Posterior cingulate gyrus (tissue), 11 donors: Measurements from ENCODE around the gene PZP.
"Not testable (repeated sequence)": the region's sequence is repeated elsewhere in the genome, so short reads cannot be mapped to it uniquely, and the experiment has no call there.

ENCODE experiments used
- DNase-seq, 10 donors: peaks; one replicate each; pipeline versions ENCODE4 v3.0.0 to v3.0.0-alpha.2; 2020 to 2021; ENCODE audit warnings: mixed read lengths in 3 of 10
- intact Hi-C: fragments of 100-400 bp; cut with DNase I; formaldehyde crosslinking; loops from one replicate; pipeline ENCODE4 v1.15.1; 2023

The PZP gene

DNA sequence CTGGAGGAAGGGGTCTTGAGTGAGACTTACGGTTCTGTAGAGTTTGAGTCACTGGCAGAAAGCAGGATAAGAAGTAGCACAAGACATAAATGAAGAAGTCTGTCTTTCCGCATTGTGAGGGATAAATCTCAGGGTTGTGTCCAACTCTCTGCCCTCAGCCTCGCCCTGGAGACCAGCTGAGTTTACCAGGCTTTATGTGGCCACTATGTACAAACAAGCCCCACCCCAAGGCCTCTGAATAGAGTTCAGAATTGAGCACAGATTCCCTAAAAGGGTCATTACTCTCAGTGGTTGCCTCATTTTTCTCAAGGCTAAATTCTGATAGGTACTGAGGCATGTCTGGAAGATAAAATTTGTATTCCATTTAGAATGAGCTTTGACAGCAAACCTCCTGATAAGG lies at the start of gene PZP:
Gene PZP (minus strand): TSS at position 167 of the 400 bp plus-strand sequence. CDS start 54 bp downstream, at position 113.
- no peak for DNase-seq
- intact Hi-C loops = no loop called here

DNA sequence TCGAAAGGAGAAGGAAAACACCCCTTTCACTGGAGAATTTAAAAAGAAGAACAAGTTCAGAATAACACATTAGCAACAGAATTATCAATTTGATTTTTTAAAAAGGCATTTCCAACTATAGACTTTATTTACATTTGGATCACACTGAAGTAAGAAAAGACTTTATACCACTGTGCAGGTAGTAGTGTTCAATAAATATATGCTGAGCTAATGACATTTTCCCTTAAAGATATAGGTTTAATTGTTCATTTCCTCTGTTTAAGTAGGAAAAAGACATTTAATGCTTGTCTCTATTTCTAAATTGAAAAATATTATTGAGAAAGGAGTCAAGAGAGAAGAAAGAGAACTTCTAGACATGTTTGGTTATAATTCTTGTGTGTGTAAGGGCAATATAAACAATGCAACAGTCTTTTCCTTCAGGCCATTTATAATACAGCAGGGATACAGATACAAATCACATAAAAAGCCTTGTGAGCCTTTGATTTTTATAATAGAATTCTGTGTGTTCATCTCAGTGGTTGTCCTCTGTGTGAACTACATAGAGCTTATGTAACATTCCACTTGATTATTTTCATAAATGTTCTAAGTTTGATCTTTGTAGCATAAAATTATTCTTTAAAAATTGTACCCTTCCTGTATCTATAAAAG lies 48.7 kb upstream of the PZP start:
- intact Hi-C loops = no loop called here
- no peak for DNase-seq

DNA sequence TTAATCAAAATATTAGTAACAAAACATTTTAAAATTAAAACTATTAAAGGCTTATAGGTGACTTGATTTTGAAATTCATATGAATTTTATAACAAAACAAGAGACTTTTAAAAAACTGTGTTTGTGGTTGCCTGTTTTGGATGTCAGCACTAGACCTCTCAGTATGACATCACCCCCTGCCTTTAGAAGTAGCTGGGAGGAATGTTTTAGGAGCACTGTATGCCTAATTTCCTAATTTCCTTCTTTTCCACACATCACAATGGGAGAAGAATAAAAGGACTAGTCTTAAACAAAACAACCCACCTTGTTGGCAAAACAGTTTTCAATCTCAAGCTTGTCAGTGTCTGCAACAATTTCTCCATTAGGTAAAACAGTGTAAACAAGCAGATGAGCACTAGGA lies 48.1 kb upstream of the PZP start:
- intact Hi-C loops = no loop called here
- no peak for DNase-seq

DNA sequence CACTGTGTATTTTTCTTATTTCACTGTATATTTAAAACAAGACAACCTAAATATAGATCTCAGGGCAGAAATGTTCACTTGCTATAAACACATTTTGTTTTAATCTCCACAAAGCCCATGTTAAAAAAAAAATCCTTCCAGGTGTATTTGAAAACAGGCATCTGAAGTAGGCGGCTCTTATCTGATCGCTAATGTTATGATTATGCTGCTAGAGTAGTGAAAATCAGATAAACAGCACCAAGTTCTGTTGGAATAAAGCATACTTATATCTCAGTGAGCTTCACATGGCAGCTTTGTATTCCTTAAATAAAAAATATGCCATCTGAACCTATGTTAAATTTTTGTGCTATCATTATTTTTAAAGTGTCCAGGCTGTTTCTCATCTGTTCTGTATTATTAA lies 47.6 kb upstream of the PZP start:
- intact Hi-C loops = no loop called here

DNA sequence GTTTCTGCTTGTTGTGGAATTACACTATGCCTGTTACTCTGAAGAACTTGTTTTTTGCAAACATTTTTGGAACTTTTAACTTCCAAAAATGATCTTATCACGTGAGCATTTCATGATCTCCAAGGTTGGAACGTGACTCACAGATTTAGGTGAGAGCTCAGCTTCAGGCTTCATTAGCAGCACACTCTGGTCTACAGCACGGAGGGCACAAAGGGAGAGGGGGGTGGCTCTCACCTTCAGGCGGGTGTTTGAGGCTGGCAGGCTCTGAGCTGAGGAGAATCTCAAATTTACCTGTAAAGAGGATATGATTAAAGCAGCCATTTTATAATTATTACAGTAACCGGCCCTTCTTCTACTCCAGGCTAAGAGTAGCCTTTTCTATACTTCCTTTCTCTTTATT lies 45.3 kb upstream of the PZP start:
- no peak for DNase-seq
- intact Hi-C loops = no loop called here

More for the DNA sequence above, 47.6 kb upstream of the PZP start:
- DNase-seq = no peak

DNA sequence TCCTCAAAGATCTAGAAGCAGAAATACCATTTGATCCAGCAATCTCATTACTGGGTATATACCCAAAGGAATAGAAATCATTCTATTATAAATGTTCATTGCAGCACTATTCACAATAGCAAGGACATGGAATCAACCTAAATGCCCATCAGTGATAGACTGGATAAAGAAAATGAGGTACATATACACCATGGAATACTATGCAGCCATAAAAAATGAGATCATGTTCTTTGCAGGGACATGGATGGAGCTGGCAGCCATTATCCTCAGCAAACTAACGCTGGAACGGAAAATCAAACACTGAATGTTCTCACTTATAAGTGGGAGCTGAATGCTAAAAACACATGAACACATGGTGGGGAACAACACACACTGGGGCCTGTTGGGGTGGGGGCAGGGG lies 44.6 kb upstream of the PZP start:
- DNase-seq, intact Hi-C loops: not testable (repeated sequence)

DNA sequence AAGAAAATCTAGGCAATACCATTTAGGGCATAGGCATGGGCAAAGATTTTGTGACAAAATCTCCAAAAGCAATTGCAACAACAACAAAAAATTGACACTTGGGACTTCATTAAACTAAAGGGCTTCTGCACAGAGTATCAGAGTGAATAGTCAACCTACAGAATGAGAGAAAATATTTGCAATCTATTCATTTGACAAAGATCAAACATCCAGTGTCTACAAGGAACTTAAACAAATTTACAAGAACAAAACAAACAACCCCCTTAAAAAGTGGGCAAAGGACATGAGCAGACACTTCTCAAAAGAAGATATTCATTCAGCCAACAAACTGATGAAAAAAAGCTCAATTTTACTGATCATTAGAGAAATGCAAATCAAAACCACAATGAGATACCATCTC lies 44.1 kb upstream of the PZP start:
- no peak for DNase-seq
- intact Hi-C loops = no loop called here

DNA sequence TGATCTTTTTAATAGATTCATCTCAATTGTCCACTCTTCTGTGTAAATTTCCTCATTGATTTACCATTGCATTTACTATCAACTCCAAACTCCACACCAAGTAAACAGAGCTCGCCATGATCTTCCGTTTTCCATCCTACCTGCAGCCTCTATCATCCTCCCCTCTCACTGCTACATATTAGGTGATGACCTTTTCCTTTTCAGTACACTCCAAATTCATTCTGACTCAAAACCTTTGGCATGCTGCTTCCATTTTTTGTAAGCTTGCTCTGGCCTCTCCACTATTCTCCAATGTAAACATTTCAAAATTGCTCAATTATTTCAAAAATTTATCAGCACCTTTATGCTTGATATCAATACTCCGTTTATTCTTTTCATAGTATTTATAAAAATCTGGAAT lies 40.2 kb upstream of the PZP start:
- no peak for DNase-seq
- intact Hi-C loops = no loop called here

DNA sequence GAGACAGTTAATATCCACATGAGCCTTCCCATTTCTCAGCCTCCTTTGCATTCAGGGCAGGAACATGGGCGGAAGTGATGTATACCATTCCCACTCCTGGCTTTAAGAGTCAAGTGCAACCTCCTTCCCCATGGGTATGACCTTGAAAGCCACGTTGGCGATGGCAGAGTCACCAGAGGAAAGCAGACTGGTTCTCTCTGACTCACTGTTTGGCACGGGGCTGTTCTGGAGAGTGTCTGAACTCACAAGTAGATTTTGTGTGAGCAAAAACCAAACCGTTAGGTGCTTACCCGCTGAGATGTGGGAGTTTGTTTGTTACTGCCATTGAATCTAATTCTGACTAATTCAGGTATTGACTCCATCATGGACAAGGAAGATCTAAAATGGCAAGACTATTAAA lies 36.7 kb upstream of the PZP start:
- DNase-seq = peak in 4 of 10 donors; percentile 10 to 77 (median 22)
- intact Hi-C loops = no loop called here

DNA sequence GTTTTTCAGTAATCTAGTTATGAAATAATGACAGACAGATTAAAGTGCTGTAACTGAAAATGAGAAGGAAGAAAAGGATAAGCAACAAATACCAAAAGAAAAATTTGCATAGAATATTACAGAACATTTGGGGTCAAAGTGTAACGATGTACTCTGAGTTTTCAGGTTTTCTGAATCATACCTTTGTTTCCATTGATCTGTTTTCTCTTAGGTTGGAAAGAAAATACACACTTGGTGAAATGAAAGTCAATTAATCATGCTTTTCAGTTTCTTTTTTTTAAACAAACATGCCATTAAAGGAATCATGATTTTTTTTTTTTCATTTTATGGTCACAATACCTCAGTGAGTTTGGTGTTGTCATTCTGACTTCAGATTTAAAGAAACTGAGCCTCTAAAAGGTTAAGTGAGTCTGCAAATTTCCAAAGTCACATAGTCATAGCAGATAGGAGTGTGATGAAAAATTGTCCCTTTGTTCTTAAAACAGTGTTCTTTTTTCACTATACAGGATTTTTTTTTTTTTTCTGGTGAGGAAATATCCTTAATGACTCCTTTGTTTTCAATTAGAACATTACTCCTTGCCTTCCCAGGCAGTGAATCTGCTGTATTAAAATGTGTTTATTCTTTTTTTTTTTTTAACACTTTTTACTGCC lies 35.9 kb upstream of the PZP start:
- no peak for DNase-seq
- intact Hi-C loops = no loop called here

DNA sequence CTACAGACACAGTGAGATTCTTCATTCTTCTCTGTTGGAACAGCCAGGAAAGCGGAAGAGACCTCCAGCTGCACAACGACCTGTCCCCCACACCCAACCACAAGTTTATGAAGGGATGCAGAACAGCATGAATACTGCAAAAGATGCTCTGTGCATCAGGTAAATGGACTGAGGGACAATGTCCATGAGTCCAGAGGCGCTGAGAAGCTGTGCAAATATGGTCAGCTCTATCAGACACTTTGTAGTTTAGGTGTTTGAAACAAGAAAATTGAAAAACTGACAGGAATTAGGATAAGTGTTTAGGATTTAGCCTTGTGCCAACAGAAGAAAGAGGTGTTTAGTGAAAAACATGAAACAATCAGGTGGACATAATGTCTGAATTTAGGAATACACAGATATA lies 33.1 kb upstream of the PZP start:
- intact Hi-C loops = no loop called here
- no peak for DNase-seq

DNA sequence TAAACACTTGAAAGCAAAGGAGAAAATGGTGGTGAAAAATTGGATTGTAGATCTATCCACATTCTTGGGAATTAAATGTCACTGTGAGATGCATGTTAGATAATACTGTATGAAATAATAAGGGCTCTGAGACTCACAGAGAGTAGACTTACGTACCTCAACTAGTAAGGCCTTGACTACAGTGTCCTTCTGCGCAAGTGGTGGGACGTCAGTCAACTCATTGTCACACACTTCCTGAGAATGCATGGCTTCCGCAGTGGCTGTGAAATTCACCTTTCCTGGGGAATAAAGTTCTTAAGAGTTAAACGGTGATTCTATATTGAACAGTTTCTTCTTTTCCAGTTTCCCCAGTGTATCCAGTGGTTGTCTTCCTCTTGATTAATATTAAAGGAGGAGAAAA lies 32.6 kb upstream of the PZP start:
- intact Hi-C loops = no loop called here

DNA sequence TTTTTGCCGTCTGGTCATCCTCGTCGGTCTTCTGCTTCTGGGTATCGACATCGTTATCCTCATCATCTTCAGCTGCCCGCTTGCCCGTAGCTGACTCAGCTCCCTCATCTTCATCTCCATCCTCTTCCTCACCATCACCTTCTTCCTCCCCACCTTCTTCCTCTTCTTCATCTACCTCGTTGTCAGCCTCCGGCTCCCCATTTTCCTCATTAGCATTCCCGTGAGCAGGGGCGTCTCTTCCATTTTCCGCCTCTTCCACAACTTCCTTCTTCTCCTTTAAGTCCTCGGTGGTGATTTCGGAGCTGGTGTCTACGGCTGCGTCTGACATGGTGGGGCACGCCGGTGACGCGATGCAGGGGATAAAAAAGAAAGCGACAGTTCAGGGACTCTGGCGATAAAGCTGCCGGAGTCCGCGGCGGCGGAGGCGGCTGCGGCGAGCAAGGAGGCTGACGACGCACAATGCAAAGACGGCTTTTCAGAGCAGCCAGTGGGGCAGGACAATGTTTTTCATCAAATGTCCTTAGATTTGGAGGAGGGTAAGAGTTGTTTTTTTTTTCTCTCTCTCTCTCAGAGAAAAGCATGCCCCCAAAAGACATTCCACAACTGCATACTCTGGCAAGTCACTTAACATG lies 31.9 kb upstream of the PZP start:
- intact Hi-C loops = not testable (repeated sequence)
- peak in 7 of 10 donors; percentile 10 to 87 (median 19) for DNase-seq

More for the DNA sequence above, 32.6 kb upstream of the PZP start:
- no peak for DNase-seq

DNA sequence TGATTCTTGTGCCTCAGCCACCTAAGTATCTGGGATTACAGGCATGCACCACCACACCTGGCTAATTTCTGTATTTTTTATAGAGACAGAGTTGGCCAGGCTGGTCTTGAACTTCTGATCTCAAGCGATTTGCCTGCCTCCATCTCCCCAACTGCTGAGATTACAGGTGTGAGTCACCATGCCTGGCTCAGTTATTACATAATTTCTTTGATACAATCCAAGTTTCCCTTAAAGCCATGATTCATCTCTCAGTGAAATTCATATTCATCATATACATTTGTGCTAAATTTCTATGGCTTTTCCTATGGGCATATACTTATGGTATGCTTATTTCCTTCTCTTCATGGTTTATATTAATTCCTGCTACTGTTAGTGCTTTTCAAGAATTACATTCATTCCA lies 29.1 kb upstream of the PZP start:
- intact Hi-C loops = no loop called here
- no peak for DNase-seq

DNA sequence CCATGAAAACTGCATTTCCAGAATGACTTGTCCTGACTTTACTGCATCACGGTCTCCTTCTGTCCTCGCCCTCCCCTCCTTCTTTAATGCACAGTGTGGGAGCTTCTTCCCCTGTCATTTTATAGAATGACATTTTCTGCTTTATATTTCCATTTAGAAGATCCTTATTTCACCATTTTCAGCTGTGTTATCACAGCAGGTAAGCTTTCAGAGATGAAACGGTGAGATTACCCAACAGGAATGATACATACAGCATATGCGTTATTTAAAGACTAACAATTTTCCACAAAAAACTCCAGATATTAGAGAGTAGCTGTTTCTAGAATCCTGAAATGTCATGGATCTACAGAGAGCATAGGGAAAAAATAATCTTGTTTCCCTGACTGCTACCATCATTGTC lies 27.3 kb upstream of the PZP start:
- intact Hi-C loops = no loop called here
- no peak for DNase-seq

DNA sequence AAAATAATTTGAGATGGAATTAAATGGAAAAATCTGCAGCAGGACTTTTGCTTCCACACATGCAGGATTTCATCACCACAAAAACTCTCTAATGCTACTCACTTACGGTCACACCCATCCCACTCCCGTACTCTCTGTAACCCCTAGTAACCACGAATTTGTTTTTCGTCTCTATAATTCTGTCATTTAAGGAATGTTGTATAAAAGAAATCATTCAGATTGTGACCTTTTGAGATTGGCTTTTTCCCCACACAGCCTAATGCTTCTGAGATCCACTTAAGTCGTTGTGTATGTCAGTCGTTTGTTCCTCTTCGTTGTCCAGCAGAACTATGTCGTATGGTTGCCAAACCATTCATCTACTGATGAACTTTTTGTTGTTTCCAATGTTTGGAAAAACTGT lies 19.8 kb upstream of the PZP start:
- intact Hi-C loops = no loop called here

DNA sequence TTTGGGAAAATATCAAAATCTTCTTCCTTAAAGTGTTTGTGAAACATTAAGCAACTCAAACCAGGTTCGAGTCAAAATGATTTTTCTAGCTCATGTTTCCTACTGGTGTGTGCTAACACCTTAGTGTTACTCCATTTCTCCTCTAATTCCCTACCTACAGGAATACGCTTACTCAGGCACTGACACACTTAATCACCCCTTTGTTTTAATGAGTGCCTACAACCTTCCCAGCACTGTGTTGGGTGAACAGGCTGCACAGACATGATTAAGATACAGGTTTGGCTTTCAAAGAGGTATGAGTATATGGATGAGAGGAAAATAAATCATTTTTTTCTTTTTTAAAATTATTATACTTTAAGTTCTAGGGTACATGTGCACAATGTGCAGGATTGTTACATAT lies 15.6 kb upstream of the PZP start:
- DNase-seq = no peak
- intact Hi-C loops = no loop called here

More for the DNA sequence above, 19.8 kb upstream of the PZP start:
- DNase-seq = no peak

DNA sequence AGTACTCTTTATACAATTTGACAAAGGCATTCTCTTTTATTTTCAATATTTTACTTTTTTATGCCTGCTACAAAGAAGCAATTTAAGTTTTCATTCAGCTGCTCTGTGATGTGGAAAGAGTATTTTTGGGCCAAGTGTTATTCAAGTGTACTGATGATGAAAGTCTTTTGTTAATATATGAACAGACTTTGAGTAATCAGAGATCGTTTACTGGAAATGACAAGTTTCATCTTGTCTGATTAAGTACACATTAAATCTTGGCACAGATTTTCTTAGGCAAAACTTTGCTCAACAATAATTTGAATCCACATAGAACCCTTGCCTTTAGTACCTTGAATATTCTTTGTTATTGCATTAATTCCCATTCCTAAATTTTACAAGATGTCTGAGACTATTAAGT lies 13.3 kb upstream of the PZP start:
- no peak for DNase-seq
- intact Hi-C loops = no loop called here

DNA sequence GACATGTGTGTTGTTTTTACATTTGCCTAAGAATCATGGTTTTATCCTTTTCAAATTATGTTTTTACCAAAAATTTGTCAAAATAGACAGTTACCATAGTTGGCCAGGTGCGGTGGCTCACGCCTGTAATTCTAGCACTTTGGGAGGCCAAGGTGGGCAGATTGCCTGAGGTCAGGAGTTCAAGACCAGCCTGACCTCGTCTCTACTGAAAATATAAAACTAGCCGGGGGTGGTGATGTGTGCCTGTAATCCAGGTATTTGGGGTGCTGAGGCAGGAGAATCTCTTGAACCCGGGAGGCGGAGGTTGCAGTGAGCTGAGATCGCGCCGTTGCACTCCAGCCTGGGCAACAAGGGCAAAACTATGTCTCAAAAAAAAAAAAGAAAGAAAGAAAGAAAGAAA lies 12.8 kb upstream of the PZP start:
- intact Hi-C loops, DNase-seq: not testable (repeated sequence)

DNA sequence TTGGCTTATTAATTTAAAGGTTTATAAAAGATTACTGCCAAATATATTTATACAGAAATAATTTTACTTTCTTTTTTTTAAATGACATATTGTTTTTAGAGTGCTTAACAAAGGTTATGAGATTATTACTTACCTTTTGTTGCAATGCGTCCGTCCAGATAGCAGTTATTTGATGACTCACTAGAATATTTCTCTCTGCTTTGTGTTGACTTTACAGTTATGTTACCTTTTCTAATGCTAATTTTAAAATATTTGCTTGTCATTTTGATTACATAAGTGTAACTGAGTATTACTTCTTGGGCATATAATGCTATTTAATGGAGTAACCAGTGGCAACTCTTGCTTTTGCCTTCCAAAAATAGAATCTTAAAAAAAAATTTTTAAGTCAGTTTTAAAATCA lies 6.3 kb upstream of the PZP start:
- intact Hi-C loops = no loop called here
- no peak for DNase-seq

DNA sequence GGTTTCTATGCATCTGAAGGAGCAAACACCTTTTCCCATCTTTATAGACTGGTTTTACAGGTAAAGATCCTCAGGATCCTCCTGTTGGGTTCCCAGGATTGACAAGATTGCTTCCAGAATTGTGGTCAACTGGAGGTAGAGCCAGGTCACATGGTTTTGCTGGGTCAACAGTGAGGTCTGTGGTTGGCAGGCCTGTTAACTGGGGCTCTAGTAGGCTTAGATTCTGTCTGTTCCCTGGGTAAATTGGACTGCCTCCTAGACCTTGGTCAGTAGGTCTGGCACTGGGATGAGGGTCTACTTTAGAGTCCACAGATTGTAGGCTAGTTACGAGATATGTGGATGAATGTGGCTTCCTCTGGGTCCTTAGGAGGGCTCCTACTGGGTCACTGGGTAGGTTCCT lies 3.5 kb upstream of the PZP start:
- intact Hi-C loops = no loop called here
- no peak for DNase-seq

DNA sequence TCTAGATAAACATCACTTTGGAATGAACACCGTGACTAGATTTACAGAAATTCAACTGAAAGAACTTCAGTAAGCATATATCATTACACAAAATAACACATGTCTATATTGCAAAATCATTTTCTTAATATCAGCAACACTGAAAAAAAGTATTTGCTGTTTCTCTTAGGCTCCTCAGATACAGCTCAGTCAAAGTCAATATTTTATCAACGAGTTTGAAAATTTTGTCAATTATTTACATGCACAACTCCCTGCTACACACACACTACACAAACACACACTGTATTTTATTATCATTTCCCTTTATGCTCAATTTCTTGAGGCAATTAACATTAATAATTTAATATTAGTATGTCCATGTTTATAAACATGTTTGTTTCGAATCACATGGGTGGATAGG lies 3.8 kb downstream of the PZP start:
- intact Hi-C loops = no loop called here
- DNase-seq = no peak
